HG03196 (cell line): ENCODE data around the gene CALML3.
"Not testable (repeated sequence)": the region's sequence is repeated elsewhere in the genome, so short reads cannot be mapped to it uniquely, and the experiment has no call there.

Experiments used
- ATAC-seq: cut with Tn5 transposase; IDR thresholded peaks from one replicate; pipeline ENCODE4 v1.9.1; 2021; ENCODE audit not compliant: unreplicated experiment

The CALML3 gene

DNA sequence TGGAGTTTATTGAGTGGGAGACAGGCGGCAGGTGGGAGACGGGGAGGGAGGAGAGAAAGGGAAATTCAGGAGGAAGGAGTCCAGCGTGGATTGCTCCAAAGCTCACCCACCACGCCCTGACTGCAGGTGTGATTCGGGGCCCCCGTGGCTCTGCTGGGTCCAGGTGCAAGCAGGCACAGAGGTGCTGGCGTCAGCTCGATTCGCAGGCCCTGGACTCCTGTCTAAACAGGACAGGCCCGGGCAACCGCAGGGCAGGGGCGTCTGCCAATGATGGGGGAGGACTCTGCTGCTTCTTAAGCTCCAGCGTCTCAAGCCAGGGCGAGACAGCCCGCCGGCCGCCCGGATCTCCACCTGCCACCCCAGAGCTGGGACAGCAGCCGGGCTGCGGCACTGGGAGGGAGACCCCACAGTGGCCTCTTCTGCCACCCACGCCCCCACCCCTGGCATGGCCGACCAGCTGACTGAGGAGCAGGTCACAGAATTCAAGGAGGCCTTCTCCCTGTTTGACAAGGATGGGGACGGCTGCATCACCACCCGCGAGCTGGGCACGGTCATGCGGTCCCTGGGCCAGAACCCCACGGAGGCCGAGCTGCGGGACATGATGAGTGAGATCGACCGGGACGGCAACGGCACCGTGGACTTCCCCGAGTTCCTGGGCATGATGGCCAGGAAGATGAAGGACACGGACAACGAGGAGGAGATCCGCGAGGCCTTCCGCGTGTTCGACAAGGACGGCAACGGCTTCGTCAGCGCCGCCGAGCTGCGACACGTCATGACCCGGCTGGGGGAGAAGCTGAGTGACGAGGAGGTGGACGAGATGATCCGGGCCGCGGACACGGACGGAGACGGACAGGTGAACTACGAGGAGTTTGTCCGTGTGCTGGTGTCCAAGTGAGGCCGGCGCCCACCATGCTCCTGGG, at the start of gene CALML3:
Gene CALML3 (plus strand): TSS at position 321 of the 920 bp plus-strand sequence. CDS start 125 bp downstream, at position 446.
- ATAC-seq, result no peak

DNA sequence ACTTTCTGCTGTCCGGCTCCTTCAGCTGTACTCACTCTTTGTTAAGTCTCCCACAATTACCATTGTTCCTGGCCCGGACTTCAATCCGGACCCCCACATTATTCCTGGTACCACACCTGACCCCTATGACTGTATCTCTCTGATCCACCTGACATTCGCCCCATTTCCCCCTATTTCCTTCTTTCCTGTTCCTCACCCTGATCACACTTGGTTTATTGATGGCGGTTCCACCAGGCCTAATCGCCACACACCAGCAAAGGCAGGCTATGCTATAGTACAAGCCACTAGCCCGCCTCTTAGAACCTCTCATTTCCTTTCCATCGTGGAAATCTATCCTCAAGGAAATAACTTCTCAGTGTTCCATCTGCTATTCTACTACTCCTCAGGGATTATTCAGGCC, 49.7 kb upstream of the CALML3 start:
- not testable (repeated sequence) for ATAC-seq

DNA sequence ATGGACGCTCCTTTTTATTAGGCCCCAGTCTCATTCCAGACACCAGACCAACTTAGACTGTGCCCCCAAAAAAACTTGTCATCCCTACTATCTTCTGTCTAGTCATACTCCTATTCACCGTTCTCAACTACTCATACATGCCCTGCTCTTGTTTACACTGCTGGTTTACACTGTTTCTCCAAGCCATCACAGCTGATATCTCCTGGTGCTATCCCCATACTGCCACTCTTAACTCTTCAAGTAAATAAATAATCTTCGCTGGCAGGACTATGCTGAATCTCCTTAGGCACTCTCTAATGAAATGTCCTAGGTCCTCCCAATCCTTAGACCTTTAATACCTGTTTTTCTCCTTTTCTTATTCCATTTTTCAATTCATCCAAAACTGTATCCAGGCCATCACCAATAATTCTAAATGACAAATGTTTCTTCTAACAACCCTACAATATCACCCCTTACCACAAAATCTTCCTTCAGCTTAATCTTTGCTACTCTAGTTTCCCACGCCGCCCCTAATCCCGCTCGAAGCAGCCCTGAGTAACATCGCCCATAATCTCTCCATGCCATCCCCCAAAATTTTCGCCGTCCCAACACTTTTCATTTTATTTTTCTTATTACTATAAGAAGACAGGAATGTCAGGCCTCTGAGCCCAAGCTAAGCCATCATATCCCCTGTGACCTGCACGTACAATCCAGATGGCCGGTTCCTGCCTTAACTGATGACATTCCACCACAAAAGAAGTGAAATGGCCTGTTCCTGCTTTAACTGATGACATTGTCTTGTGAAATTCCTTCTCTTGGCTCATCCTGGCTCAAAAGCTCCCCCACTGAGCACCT, 48.6 kb upstream of the CALML3 start:
- ATAC-seq, result not testable (repeated sequence)

DNA sequence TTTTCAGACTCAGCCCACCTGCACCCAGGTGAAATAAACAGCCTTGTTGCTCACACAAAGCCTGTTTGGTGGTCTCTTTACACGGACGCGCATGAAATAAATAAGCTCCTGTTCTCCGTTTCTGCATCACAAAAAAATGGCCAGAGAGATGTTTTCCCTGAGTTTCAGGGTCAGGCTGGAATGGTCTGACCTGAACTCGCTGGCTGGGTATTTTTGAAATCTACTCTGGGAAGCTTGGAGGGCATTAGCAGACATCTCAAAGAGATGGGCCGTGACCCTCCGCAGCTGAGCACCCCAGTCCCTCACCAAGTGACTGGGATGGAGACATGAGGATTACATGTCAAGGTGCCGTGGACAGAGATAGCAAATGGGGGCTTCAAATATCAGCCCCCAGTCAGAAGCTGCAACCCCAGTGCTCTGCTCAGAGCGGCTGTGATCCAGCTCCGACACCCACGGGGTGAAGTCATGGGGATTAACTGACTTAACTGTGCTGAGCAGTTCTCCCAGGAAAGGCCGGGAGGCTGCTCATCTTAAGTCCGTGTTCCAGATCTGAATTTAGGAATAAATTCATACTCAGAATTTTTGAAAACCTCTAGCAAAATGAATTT, 47.7 kb upstream of the CALML3 start:
- ATAC-seq, result no peak

DNA sequence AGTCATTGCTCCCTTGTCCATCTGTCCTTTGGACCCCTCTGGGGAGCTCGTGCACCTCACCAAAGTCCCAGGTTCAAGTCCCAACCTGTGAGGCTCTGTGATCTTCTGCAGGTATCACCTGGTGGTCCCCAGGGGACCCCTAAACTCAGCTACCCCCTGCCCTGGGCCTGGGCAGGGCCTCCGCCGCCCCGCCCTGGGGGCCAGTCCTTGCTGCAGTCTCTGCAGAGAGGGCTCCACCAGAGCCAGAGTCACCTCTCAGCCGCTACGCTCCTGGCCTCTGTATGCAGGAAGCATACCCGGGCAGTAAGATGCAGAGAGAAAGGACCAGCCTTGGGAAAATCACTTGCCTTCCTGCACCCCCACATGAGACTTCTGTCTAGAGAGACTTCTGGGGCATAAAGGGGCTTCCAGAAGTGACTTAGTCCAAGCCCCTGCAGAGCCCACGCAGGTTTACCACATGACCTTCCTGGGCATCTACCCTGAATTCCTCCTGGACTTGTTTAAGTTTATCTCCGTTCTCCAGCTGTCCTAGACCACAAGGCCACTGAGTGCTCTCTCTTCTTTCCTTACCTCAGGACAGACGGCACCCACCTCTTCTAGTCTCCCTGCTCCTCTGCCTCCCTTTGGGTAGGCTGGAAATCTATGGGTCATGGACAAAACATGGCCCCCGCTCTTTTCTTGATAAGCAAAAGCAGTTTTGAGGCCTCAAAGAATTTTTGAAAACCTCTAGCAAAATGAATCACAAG, 46.6 kb upstream of the CALML3 start:
- ATAC-seq, result no peak

DNA sequence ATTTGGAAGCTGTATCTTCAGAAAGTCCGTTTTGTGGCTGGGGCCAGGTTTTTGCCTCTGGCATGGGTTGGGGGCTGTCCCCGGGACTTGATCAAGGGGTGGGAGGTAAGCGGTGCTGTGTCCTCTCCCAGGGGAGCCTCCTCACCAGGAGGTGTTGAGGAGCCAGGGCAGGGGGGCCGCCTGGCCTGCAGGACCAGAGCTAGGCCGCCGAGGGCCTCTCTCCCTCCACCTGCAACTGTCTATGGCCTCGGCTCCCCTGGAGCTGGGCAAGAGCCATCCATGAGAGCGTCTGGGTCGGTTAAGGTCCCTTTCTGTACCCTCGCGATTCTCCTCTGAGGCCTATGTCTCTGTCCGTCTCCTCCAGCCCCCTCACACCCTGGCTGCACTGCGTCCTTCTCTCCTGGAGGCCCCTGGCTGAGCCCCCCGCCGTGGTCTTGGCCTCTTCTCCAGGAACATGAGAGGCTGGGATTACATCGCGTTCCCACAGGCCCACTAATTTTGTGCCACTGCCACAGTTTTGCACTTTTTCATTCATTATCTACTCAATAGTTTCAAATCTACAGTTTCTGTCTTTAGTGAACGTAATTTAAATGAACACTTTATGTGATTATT, 46.0 kb upstream of the CALML3 start:
- no peak for ATAC-seq

DNA sequence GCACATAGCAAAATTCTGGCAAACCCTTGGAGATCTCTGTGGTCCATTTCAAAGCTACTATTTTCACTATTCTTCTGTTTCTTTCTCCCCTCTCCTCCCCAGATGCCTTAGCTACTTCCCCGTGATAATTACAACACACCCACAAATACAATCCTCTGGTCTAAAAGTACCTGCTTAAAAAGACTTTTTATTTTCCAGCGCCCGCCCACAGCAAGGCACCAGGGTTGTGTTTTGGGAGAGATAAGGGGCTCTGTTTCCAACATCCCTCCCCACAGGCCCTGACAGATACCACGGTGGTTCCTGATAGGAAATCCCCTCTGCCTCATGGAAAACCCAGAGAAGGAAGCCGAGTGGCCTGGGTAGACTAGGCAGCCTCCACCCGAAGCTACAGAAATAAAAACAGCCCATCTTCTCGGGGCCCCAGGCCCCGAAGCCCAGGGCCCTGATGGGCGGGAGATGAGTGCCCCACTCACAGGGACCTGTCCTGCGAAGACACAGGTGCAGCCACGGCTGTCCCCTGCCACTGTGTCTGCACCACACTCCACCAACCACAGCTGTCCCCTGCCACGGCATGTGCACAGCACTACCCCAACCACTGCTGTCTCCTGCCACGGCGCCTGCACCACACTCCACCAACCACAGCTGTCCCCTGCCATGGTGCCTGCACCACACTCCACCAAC, 45.1 kb upstream of the CALML3 start:
- ATAC-seq, result no peak

DNA sequence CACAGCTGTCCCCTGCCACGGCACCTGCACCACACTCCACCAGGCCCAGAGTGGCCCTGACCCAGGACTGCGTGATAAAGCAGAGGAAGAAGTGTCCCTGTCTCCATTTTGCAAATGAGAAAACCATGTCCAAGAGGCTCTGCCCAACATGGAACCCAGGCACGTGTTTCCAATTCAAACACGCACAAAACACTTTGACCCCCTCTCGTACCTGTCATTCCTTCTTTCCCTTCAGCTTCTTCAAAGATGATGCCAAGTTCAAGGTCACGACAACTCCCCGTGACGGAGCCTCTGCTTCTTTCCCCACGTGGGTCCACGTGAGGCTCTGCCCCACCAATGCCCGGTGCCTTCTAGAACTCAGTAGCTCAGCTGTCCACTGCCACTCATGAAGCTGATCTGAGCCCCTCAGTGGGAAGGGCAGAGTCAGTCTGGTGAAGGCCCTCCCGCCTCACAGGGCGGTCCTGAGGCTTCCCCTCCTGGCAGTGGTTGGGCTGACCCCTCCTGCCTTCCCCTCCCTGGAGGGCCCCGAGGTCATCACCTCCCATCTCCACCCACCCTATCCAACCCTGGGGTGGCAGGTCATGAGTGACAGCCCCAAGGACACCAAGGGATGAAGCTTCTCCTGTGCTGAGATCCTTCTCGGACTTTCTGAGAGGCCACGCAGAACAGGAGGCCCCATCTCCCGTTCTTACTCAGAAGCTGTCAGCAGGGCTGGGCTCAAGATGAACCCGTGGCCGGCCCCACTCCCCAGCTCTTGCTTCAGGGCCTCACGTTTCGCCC, 44.4 kb upstream of the CALML3 start:
- ATAC-seq, result no peak

DNA sequence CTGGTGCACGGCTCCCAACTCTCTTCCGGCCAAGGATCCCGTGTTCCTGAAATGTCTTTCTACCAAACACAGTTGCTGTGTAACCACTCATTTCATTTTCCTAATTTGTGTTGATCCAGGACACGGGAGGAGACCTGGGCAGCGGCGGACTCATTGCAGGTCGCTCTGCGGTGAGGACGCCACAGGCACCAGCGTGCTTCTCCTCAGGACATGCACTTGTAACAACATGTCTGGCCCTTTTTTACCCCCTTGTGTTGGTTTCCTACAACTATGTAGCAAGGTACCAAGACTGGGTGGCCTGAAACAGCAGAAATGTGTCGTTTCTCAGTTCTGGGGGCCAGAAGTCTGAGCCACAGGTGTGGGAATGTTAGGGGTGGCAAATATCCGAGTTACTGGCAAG, 43.6 kb upstream of the CALML3 start:
- ATAC-seq, result no peak

DNA sequence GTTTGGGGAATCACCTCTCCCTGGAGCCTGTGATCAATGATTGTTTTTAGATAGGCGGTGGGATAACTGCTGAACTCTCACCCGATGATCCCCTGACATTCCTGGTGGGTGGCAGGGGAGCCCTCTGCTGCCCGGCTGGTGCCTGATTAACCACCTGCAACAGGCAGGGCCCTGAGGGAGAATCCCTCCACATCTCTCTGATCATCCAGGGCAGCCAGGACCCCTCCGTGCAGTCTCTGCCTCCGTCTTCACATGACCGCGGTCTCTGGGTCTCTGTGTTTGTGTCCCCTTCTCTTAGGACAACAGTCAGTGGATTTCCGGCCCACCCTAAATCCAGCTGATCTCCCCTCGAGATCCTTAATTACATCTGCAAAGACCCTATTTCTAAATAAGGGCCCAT, 42.7 kb upstream of the CALML3 start:
- ATAC-seq, result no peak

DNA sequence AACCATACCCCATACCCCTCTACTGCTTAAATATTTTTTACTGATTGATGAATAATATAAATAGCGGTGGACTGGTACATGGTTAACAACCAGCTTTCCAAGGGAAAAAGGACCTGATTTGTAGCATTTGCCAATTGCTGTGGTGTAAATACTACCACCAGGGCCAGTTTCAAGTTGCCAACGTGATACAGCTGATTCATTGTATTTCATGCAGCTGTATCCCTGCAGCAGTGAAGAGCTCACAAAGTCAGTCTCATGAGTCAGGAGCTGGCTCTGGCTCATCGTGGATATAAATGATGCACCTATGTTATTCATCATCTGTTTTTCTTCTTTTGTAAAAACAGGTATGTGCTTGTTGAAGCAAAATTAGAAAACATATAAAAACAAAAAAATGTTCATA, 40.6 kb upstream of the CALML3 start:
- no peak for ATAC-seq

DNA sequence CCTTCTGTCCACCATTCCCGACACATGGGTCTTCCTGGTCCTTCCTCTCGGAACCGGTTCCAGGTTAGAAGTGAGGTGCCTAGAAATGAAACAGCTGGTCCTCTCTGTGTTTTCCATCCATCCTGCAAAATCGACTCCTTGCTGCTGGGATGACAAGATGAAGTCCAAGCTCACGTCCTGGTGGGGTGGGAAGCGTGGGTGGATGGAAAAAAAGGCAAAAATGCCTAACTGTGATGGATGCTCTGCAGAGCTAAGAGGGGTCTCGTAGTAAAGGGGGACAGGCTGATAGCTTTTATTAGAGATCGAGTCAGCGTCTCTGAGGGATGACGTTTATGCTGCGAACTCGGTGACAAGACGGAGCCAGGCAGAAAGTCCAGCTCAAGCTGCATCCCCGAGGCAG, 39.5 kb upstream of the CALML3 start:
- no peak for ATAC-seq

DNA sequence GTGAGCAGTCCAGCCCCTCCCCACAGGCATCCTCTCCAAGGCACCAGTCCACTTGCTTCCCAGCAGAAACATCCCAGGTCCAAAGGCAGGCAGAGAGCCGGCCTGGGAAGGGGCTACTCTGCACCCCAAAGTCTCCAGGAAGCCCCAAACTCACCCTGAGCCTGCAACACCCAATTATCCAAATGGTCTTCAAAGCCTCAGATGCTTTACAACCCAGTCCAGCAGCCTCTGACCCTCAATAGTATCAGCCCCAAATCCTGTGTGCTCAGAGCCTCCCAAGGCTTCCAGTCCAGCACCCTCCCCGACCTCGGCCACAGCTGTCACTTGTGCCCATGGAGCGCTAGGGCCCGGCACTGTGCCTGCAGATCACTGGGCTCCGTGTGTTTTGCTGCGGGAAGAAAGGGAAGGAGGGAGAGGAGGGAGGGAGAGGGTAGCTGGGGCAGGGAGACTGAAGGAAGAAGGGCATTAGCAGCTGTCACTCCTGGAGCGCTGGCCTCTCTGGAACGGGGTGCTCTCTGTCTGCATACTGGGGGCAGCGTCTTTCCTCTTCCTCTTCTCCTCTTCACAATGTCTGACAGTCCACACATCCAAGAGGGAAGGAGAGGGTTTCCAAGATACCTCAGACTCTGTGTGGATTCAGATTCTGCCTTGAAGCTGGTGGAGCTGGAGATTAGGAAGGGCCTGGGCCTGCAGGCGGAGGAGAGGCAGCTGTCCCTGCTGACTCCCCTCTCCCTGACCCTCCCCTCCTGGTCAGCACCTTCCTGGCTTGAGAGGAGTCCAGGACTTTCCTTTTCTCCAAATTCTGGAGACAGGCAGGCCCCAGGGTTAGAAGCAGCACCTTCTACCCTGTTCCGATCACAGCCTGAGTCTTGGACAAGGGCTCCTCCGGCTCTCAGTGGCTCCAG, 38.6 kb upstream of the CALML3 start:
- ATAC-seq, result no peak

DNA sequence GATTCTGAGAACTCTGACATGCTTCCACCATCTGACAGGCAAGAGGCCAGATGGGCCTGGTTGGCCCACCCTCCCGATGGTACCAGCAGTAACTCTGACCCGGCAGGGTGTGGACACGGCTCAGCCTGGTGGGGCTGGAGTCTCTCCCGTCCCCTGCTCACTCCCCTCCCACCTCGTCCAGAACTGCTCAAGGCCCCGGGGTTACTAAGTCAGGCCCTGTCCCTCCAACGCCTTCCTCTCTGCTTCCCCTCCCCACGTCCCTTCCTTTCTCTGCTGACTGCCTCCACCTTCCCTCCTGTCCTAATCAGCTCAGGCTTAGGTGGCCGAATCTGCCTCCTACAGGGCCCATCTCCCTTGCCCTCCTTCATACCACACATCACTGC, 37.9 kb upstream of the CALML3 start:
- ATAC-seq, result no peak

DNA sequence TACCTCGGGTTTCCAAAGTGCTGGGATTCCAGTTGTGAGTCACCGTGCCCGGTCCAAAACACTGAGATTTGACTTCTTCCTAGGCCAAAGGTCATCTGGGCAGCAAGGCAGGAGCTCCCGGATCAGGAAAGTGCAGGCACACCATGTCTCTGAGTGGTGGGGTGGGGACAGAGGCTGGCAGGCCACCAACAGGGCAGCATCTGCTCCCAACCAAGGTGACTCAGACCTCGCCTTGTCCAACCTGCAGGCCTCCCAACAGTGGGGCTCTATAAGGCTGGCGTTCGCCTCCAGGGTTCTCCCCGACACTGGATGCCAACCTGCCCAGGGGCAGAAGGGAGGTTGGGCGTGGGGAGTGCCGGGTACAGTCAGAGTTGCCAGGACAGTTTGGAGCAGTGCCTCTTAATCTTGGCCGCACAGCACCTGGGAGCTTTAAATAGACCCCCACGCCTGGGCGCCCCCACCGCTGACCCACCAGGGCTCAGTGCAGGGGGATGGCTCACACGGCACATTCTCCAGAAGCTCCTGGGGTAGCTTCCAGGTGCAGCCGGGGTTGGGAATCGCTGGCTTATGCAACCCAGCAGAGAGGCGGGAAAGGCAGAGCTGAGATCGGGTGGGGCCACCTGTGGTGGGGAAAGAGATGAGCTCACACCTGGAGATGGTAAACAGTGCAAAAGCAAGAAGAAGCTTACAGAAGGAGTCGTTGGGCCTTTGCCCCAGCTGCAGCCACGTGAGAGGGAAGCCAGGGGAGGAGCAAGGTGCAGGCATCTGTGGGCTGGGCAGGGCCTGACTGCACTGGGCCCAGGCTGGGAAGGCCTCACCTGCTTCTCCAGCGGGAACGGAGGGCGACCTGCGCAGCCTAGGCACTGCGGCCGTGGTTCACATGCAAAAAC, 36.2 kb upstream of the CALML3 start:
- ATAC-seq, result no peak

DNA sequence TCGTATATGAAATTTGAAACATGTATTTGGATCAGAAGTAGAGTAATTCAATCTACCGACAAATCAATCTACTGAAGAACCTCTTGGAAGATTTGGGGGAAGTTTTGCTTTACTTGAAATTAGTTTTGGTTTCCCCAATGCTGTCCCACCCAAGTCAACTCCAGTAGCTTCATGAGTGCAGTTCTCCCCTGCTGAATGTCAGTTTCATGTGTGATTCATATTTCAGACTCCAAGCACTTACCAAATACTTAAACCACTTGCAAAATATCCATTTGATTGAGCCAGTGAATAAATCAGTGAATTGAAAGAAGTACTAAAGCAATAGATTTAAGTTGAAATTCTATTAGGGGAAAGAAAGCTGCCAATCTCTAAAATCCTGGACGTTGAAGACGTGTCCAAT, 34.7 kb upstream of the CALML3 start:
- no peak for ATAC-seq
